Measurements from ENCODE around the gene MLXIPL.

DNA sequence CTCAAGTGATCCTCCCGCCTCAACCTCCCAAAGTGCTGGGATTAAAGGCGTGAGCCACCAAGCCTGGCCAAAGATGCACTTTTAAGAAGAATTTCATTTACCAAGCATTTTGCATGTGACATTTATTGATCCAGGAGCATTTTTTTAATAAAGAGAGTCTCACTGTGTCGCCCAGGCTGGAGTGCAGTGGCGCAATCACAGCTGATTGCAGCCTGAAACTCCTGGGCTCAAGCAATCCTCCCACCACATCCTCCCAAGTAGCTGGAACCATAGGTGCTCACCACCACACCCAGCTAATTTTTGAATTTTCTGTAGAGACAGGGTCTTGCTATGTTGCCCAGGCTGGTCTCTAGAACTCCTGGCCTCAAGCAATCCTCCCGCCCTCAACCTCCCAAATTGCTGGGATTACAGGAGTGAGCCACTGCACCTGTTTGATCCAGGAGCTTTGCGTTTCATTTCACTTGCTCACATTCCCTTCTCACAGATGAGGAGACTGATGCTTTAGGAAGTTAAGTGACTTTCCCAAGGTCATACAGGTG is 41.6 kb downstream of the MLXIPL start:
- TF ChIP-seq CTCF (IDR thresholded peaks at IDR 0.05; ENCODE audit: poor library complexity) (no peak), EZH2phosphoT487 (IDR thresholded peaks at IDR 0.05; ENCODE audit: low read depth, severe bottlenecking, unreplicated experiment) (no peak), EZH2 (IDR thresholded peaks at IDR 0.05; ENCODE audit: borderline replicate concordance) (no peak)
